Type B pancreatic cell (in vitro differentiated cells): ENCODE data around the gene RBAK. TPM values are rescaled to one million over a fixed set of nuclear protein-coding genes. Genes with fewer than 3 reads are reported as not detected.

Source experiments
- DNase-seq: peaks from one replicate; pipeline ENCODE4 v3.0.0; 2021; ENCODE audit warnings: mixed read lengths; ENCODE audit not compliant: unreplicated experiment; ENCODE audit errors: extremely low spot score
- H3K27ac Mint-ChIP-seq: 2 replicates; pipeline ENCODE4 v1.8.0; 2021; ENCODE audit warnings: mild to moderate bottlenecking, mixed read lengths
- H3K27me3 Mint-ChIP-seq: 2 replicates; pipeline ENCODE4 v1.8.0; 2021; ENCODE audit warnings: mixed read lengths
- H3K36me3 Mint-ChIP-seq: 2 replicates; pipeline ENCODE4 v1.8.0; 2021; ENCODE audit warnings: mixed read lengths
- H3K4me1 Mint-ChIP-seq: one replicate; pipeline ENCODE4 v1.8.0; 2021; ENCODE audit warnings: mixed read lengths; ENCODE audit not compliant: unreplicated experiment
- H3K4me3 Mint-ChIP-seq: 2 replicates; pipeline ENCODE4 v1.8.0; 2021; ENCODE audit warnings: mild to moderate bottlenecking, mixed read lengths
- H3K9me3 Mint-ChIP-seq: 2 replicates; pipeline ENCODE4 v1.8.0; 2021; ENCODE audit warnings: mixed read lengths
- long read RNA-seq: library from polyadenylated mRNA; unstranded; transcript quantifications from one replicate; pipeline ENCODE4 v2.0.0, GENCODE V29; 2020
- total RNA-seq: library from RNA; stranded (reverse); gene quantifications from 2 replicates; pipeline ENCODE4 v1.2.1, GENCODE V29; 2021; ENCODE audit warnings: low replicate concordance
- TF ChIP-seq, protein P1 (sequence below): fragments of 200-600 bp; sonication (generic); conservative IDR thresholded peaks from 2 replicates; pipeline ENCODE4 v1.5.0; 2021; ENCODE audit warnings: antibody characterized with exemption, mild to moderate bottlenecking

Gene RBAK
- 15.5 and 15.9 TPM in 2 replicates for total RNA-seq
- long read RNA-seq, full-length matches to known transcripts: 1 of 7 reads
- long read RNA-seq, partial matches to known transcripts: 1 of 7 reads
- long read RNA-seq, other reads (novel, unspliced or antisense): 5 of 7 reads

GRCh38 chr7:5045558-5046396, at the start of gene RBAK:
RBAK (plus strand) TSS chr7:5045860; CDS start chr7:5048077, 2,217 bp downstream.
- Mint-ChIP-seq H3K4me3 (peak within 1 kb of the TSS; percentile 94), H3K4me1 (peaks cover 5% of the 10 kb centered on the region), H3K9me3 (peaks cover 8% of the 10 kb centered on the region), H3K36me3 (peaks cover 31% of the 10 kb centered on the region), H3K27me3 (peaks cover 2% of the 10 kb centered on the region), H3K27ac (peak within 1 kb of the TSS; percentile 93)
- TF ChIP-seq, protein P1, sequence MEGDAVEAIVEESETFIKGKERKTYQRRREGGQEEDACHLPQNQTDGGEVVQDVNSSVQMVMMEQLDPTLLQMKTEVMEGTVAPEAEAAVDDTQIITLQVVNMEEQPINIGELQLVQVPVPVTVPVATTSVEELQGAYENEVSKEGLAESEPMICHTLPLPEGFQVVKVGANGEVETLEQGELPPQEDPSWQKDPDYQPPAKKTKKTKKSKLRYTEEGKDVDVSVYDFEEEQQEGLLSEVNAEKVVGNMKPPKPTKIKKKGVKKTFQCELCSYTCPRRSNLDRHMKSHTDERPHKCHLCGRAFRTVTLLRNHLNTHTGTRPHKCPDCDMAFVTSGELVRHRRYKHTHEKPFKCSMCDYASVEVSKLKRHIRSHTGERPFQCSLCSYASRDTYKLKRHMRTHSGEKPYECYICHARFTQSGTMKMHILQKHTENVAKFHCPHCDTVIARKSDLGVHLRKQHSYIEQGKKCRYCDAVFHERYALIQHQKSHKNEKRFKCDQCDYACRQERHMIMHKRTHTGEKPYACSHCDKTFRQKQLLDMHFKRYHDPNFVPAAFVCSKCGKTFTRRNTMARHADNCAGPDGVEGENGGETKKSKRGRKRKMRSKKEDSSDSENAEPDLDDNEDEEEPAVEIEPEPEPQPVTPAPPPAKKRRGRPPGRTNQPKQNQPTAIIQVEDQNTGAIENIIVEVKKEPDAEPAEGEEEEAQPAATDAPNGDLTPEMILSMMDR: no peak
- peak; percentile 93 for DNase-seq

DNA sequence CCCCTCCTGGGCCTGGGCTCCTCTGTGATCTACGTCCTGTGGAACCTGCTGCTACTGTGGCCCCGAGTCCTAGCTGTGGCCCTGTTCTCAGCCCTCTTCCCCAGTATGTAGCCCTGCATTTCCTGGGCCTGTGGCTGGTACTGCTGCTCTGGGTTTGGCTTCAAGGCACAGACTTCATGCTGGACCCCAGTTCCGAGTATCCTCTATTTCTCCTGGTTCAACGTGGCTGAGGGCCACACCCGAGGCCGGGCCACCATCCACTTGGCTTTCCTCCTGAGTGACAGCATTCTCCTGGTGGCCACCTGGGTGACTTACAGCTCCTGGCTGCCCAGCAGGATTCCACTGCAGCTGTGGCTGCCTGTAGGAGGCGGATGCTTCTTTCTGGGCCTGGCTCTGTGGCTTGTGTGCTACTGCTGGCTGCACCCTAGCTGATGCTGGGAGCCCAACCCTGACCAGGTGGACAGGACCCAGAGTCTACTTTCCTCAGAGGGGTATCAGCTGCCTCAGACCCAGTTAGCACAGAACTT, 48.9 kb upstream of the RBAK start:
- Mint-ChIP-seq H3K9me3 (no peaks in the 10 kb centered on the region), H3K4me1 (no peaks in the 10 kb centered on the region), H3K27ac (no peak overlapping the region), H3K4me3 (no peak overlapping the region), H3K36me3 (peaks cover 17% of the 10 kb centered on the region), H3K27me3 (no peaks in the 10 kb centered on the region)
- DNase-seq: peak; percentile 53
- TF ChIP-seq, protein P1: no peak

- no peak overlapping the region for H3K4me3 Mint-ChIP-seq
- no peak overlapping the region for H3K27ac Mint-ChIP-seq
- no peaks in the 10 kb centered on the region for H3K9me3 Mint-ChIP-seq
- H3K4me1 Mint-ChIP-seq: no peaks in the 10 kb centered on the region
- no peaks in the 10 kb centered on the region for H3K27me3 Mint-ChIP-seq
- H3K36me3 Mint-ChIP-seq: peaks cover 23% of the 10 kb centered on the region
- TF ChIP-seq, protein P1: no peak
- peak; percentile 10 for DNase-seq
Measured at GRCh38 chr7:4998244-4998643, 47.4 kb upstream of the RBAK start.

DNA sequence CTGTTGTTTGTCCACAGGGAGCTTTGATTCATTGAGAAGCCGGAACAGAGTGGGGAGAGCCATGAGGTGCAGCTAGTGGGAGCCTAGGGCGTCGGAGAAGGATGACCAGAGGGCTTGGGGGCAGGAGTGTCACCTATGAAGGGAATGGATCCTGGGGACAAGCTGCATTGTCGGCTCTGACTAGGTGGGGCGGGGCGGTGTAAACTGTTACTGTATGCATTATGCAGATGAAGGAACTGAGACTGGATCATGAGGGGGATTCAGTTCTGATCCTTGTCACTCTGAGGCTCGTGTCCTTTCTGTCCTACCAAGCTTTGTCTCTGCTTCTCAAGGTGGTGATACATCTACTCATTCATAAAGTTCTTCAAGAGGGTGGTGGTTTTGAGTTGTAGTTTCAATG, 46.8 kb upstream of the RBAK start:
- TF ChIP-seq, protein P1: no peak
- no peaks in the 10 kb centered on the region for H3K27me3 Mint-ChIP-seq
- H3K9me3 Mint-ChIP-seq: no peaks in the 10 kb centered on the region
- no peak overlapping the region for H3K4me3 Mint-ChIP-seq
- no peaks in the 10 kb centered on the region for H3K4me1 Mint-ChIP-seq
- no peak overlapping the region for H3K27ac Mint-ChIP-seq
- peaks cover 27% of the 10 kb centered on the region for H3K36me3 Mint-ChIP-seq
- DNase-seq: peak; percentile 29

- Mint-ChIP-seq H3K4me3 (no peak overlapping the region), H3K27me3 (no peaks in the 10 kb centered on the region), H3K27ac (no peak overlapping the region), H3K36me3 (peaks cover 31% of the 10 kb centered on the region), H3K9me3 (no peaks in the 10 kb centered on the region), H3K4me1 (no peaks in the 10 kb centered on the region)
- peak; percentile 27 for DNase-seq
- TF ChIP-seq, protein P1: no peak
Measured at GRCh38 chr7:4999369-4999950, 46.2 kb upstream of the RBAK start.
